CD4-positive, alpha-beta T cell treated with Interleukin-17A for 4 hours (primary cell): Measurements from ENCODE around the gene SLC39A7.
"Not testable (repeated sequence)": the region's sequence is repeated elsewhere in the genome, so short reads cannot be mapped to it uniquely, and the experiment has no call there.

Experiments
- DNase-seq: peaks from one replicate; pipeline ENCODE4 v3.0.0-alpha.2; 2020; ENCODE audit warnings: mixed read lengths

SLC39A7 gene

GRCh38 chr6:33206027-33206863 lies 5.6 kb downstream of the SLC39A7 start:
- DNase-seq: no peak

- no peak for DNase-seq
Measured at GRCh38 chr6:33206864-33207551, 6.3 kb downstream of the SLC39A7 start.

GRCh38 chr6:33207552-33208090 lies 7.0 kb downstream of the SLC39A7 start:
- peak; percentile 24 for DNase-seq

- peak; percentile 92 for DNase-seq
Measured at GRCh38 chr6:33208091-33208967, 7.7 kb downstream of the SLC39A7 start, which contains the start of gene RING1. Gene RING1, plus strand, starts transcription at chr6:33208500. Its CDS starts 323 bp downstream, at chr6:33208823.

GRCh38 chr6:33209856-33210255 lies 9.2 kb downstream of the SLC39A7 start:
- DNase-seq: no peak

- no peak for DNase-seq
Measured at GRCh38 chr6:33211136-33211535, 10.5 kb downstream of the SLC39A7 start.

- DNase-seq: no peak
Measured at GRCh38 chr6:33211666-33212422, 11.2 kb downstream of the SLC39A7 start.

GRCh38 chr6:33212857-33213165 lies 12.1 kb downstream of the SLC39A7 start:
- DNase-seq: no peak

GRCh38 chr6:33213166-33213988 lies 12.7 kb downstream of the SLC39A7 start:
- DNase-seq: peak; percentile 26

GRCh38 chr6:33213989-33214335 lies 13.3 kb downstream of the SLC39A7 start:
- no peak for DNase-seq

GRCh38 chr6:33215271-33216116 lies 14.8 kb downstream of the SLC39A7 start:
- no peak for DNase-seq

- DNase-seq: no peak
Measured at GRCh38 chr6:33216117-33216649, 15.5 kb downstream of the SLC39A7 start.

GRCh38 chr6:33217246-33217645 lies 16.6 kb downstream of the SLC39A7 start:
- DNase-seq: no peak

GRCh38 chr6:33217681-33218080 lies 17.0 kb downstream of the SLC39A7 start:
- no peak for DNase-seq

- not testable (repeated sequence) for DNase-seq
Measured at GRCh38 chr6:33226503-33227120, 25.9 kb downstream of the SLC39A7 start.

- no peak for DNase-seq
Measured at GRCh38 chr6:33235221-33235634, 34.6 kb downstream of the SLC39A7 start.

GRCh38 chr6:33236328-33236727 lies 35.7 kb downstream of the SLC39A7 start:
- DNase-seq: no peak

- DNase-seq: no peak
Measured at GRCh38 chr6:33236852-33237251, 36.2 kb downstream of the SLC39A7 start.

- no peak for DNase-seq
Measured at GRCh38 chr6:33237741-33238140, 37.1 kb downstream of the SLC39A7 start.

GRCh38 chr6:33241968-33242367 lies 41.3 kb downstream of the SLC39A7 start:
- no peak for DNase-seq
